ENCODE data around the gene CAMKK1.

DNA sequence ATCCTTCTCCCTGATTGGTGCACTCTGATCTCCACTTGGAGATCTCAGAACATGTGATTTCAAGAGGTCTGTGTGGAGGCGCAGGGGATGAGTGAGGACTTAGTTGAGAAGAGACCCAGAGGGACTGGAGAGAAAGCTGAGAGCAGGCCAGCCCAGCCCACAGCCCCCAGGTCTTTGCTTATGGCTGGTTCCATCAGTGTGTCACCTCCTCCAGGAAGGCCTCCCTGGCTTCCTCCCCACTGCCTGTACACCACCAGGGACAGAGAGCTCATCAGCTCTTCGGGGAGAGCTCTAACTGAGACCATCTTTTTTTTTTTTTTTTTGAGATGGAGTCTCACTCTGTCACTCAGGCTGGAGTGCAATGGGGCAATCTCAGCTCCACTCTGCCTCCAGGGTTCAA lies 20.0 kb upstream of the CAMKK1 start:
- TF ChIP-seq, protein P1, sequence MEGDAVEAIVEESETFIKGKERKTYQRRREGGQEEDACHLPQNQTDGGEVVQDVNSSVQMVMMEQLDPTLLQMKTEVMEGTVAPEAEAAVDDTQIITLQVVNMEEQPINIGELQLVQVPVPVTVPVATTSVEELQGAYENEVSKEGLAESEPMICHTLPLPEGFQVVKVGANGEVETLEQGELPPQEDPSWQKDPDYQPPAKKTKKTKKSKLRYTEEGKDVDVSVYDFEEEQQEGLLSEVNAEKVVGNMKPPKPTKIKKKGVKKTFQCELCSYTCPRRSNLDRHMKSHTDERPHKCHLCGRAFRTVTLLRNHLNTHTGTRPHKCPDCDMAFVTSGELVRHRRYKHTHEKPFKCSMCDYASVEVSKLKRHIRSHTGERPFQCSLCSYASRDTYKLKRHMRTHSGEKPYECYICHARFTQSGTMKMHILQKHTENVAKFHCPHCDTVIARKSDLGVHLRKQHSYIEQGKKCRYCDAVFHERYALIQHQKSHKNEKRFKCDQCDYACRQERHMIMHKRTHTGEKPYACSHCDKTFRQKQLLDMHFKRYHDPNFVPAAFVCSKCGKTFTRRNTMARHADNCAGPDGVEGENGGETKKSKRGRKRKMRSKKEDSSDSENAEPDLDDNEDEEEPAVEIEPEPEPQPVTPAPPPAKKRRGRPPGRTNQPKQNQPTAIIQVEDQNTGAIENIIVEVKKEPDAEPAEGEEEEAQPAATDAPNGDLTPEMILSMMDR (IDR thresholded peaks at IDR 0.05) = no peak
- no peak for TF ChIP-seq EP300 (IDR thresholded peaks at IDR 0.05)

Measured in ovary (tissue), 3 donors.